HEK293 (cell line): ENCODE measurements around the gene RAB11FIP5.

ENCODE experiments used
- CTCF ChIA-PET: fragments of 350-600 bp; formaldehyde crosslinking; extraction: SDS; loops from one replicate; lab custom pipeline; 2021; ENCODE audit warnings: antibody characterized with exemption; lab: Yijun Ruan, JAX
- POLR2A ChIA-PET: fragments of 300-600 bp; formaldehyde crosslinking; extraction: SDS; loops from one replicate; lab custom pipeline; 2020; ENCODE audit warnings: antibody characterized with exemption, inconsistent platforms; lab: Yijun Ruan, JAX
- H3K27ac ChIP-seq: fragments of 200-500 bp; sonication (Bioruptor generic); 2 replicates; pipeline ENCODE4 v1.5.1; 2014; ENCODE audit warnings: low read depth, low read length, control low read depth, inconsistent platforms; ENCODE audit errors: extremely low read depth
- H3K36me3 ChIP-seq, 2 experiments: fragments of 200-500 bp in 1 of 2; sonication (Bioruptor generic) in 1 of 2; 1 replicate in 1 of 2; 2 replicates in 1 of 2; pipeline ENCODE4 v1.5.1; 2014 to 2017; ENCODE audit warnings: inconsistent platforms in 2 of 2, low read length in 2 of 2; ENCODE audit not compliant: control insufficient read depth in 2 of 2, insufficient read depth in 1 of 2
- H3K4me1 ChIP-seq: fragments of 200-500 bp; sonication (Bioruptor generic); 2 replicates; pipeline ENCODE4 v1.5.1; 2014; ENCODE audit warnings: mild to moderate bottlenecking, low read length, inconsistent platforms; ENCODE audit not compliant: control insufficient read depth, insufficient read depth
- H3K4me3 ChIP-seq: 2 replicates; pipeline ENCODE4 v1.5.1; 2011; ENCODE audit warnings: low read depth, mild to moderate bottlenecking, control low read depth, low read length, moderate library complexity
- H3K9me3 ChIP-seq: fragments of 200-500 bp; sonication (Bioruptor generic); 2 replicates; pipeline ENCODE4 v1.5.1; 2014; ENCODE audit warnings: low read depth, low read length, inconsistent platforms; ENCODE audit not compliant: control insufficient read depth, insufficient read depth
- BCL6B ChIP-seq: fragments of 450-650 bp; formaldehyde crosslinking; IDR thresholded peaks from 2 replicates; pipeline ENCODE4 v1.5.1; 2017; ENCODE audit warnings: missing biosample characterization, missing genetic modification characterization
- GLIS1 ChIP-seq: fragments of 450-650 bp; formaldehyde crosslinking; IDR thresholded peaks from 2 replicates; pipeline ENCODE4 v1.5.1; 2016; ENCODE audit warnings: missing biosample characterization, missing genetic modification characterization
- SETDB1 ChIP-seq: IDR thresholded peaks from one replicate; pipeline ENCODE4 v1.6.1; 2017; ENCODE audit warnings: mild to moderate bottlenecking, low read length, moderate library complexity, mixed read lengths; ENCODE audit not compliant: insufficient read length
- ZBTB49 ChIP-seq: fragments of 450-650 bp; formaldehyde crosslinking; IDR thresholded peaks from 2 replicates; pipeline ENCODE4 v1.5.1; 2016; ENCODE audit warnings: missing biosample characterization, missing genetic modification characterization, low read depth
- ZIC2 ChIP-seq: fragments of 450-650 bp; formaldehyde crosslinking; IDR thresholded peaks from 2 replicates; pipeline ENCODE4 v1.5.1; 2016; ENCODE audit warnings: missing biosample characterization, missing genetic modification characterization
- ZNF19 ChIP-seq: fragments of 450-650 bp; formaldehyde crosslinking; IDR thresholded peaks from 2 replicates; pipeline ENCODE4; 2016; ENCODE audit warnings: missing biosample characterization, missing genetic modification characterization, low read depth
- ZNF529 ChIP-seq: fragments of 450-650 bp; formaldehyde crosslinking; IDR thresholded peaks from 2 replicates; pipeline ENCODE4 v1.5.1; 2017; ENCODE audit warnings: missing genetic modification characterization, missing biosample characterization; ENCODE audit not compliant: insufficient replicate concordance
- ZNF629 ChIP-seq: fragments of 450-650 bp; formaldehyde crosslinking; IDR thresholded peaks from 2 replicates; pipeline ENCODE4 v1.5.1; 2017; ENCODE audit warnings: missing biosample characterization, missing genetic modification characterization
- ZNF704 ChIP-seq: fragments of 450-650 bp; formaldehyde crosslinking; IDR thresholded peaks from 2 replicates; pipeline ENCODE4 v1.5.1; 2016; ENCODE audit warnings: missing biosample characterization, missing genetic modification characterization
- ZNF843 ChIP-seq: fragments of 450-650 bp; formaldehyde crosslinking; IDR thresholded peaks from 2 replicates; pipeline ENCODE4 v1.5.1; 2016; ENCODE audit warnings: missing biosample characterization, missing genetic modification characterization
- ZSCAN4 ChIP-seq: fragments of 450-650 bp; formaldehyde crosslinking; IDR thresholded peaks from 2 replicates; pipeline ENCODE4 v1.5.1; 2017; ENCODE audit warnings: missing biosample characterization, missing genetic modification characterization

RAB11FIP5 gene

GRCh38 chr2:73079636-73080035 lies 33.1 kb downstream of the RAB11FIP5 start:
- TF ChIP-seq ZNF19 (tag by site-specific recombination) (no peak), GLIS1 (peak; percentile 47)
- CTCF ChIA-PET = interaction anchor here (0.5 to 1.5 kb wide), 3 partner anchors 77 to 1533 kb away, joined by 3 to 5 read pairs (median 3); no protein-coding TSS in a partner anchor
- Histone ChIP-seq H3K4me1 (no peaks in the 10 kb centered on the region), H3K4me3 (no peak overlapping the region), H3K9me3 (no peaks in the 10 kb centered on the region), H3K36me3 (peaks cover 0 to 90% of the 10 kb centered on the region in 2 experiments; a peak in 2 of 3 replicates), H3K27ac (no peak overlapping the region)
- POLR2A ChIA-PET = no interaction called here

- TF ChIP-seq BCL6B (tag by site-specific recombination) (no peak), GLIS1 (peak; percentile 38), ZIC2 (tag by site-specific recombination) (no peak), ZNF629 (tag by site-specific recombination) (no peak)
Observed at GRCh38 chr2:73078457-73079411, 34.0 kb downstream of the RAB11FIP5 start.

GRCh38 chr2:73077424-73077795 lies 35.3 kb downstream of the RAB11FIP5 start:
- no peak for TF ChIP-seq ZSCAN4 (tag by site-specific recombination)
- TF ChIP-seq ZNF843 (tag by site-specific recombination) = no peak
- TF ChIP-seq ZNF529 (tag by site-specific recombination) = no peak
- no peak for TF ChIP-seq SETDB1
- no peak for TF ChIP-seq ZNF704 (tag by site-specific recombination)
- TF ChIP-seq ZBTB49 = no peak
- no peaks in the 10 kb centered on the region for H3K4me1 ChIP-seq
- POLR2A ChIA-PET = no interaction called here

More at GRCh38 chr2:73078457-73079411, 34.0 kb downstream of the RAB11FIP5 start:
- no peak overlapping the region for H3K4me3 ChIP-seq
- H3K4me1 ChIP-seq = no peaks in the 10 kb centered on the region
- ChIA-PET POLR2A (no interaction called here), CTCF (interaction anchor here (0.6 to 1.5 kb wide), 2 partner anchors 78 to 115 kb away, joined by 3 to 5 read pairs; no protein-coding TSS in a partner anchor)
- H3K36me3 ChIP-seq = peaks cover 0 to 88% of the 10 kb centered on the region in 2 experiments; a peak in 2 of 3 replicates
- no peak overlapping the region for H3K27ac ChIP-seq
- no peaks in the 10 kb centered on the region for H3K9me3 ChIP-seq

More at GRCh38 chr2:73077424-73077795, 35.3 kb downstream of the RAB11FIP5 start:
- CTCF ChIA-PET = interaction anchor here (0.5 kb wide), 2 partner anchors 141 to 211 kb away, joined by 5 to 7 read pairs; no protein-coding TSS in a partner anchor
- Histone ChIP-seq H3K4me3 (no peak overlapping the region), H3K27ac (no peak overlapping the region), H3K36me3 (peaks cover 0 to 84% of the 10 kb centered on the region in 2 experiments; a peak in 2 of 3 replicates), H3K9me3 (no peaks in the 10 kb centered on the region)
